ENCODE measurements around the gene MATR3.
"Not testable (repeated sequence)": the region's sequence is repeated elsewhere in the genome, so short reads cannot be mapped to it uniquely, and the experiment has no call there.

MATR3 gene

GRCh38 chr5:139299486-139299885, 5.9 kb downstream of the MATR3 start:
- DNase-seq = no peak

DNA sequence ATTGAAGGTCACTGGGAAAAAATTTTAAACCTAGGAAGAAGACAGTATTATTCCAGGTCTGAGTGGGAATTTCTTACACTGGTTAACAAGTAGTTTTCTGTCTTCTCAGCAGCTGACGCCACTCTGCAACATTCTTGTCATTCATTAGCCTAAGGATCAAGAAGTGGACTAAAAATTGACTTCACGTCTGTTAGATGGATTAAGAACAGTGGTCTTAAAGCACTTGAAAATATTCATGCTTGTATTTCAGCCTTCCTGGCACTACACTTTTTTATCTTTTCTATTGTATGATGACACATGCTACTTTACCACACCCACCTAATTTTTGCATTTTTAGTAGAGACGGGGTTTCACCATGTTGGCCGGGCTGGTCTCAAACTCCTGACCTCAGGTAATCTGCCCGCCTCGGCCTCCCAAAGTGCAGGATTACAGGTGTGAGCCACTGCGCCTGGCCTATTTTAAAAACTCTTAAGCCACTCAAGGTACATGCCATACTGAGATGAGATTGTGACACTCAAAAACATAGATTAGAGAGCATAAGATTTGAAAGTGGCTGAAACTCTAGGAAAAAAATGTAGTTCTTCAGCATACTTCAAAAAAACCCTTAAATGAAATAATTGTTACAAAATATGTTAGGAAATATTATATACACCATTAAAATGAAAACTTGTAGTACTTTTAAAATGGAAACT, 8.4 kb downstream of the MATR3 start:
- no peak for DNase-seq

DNA sequence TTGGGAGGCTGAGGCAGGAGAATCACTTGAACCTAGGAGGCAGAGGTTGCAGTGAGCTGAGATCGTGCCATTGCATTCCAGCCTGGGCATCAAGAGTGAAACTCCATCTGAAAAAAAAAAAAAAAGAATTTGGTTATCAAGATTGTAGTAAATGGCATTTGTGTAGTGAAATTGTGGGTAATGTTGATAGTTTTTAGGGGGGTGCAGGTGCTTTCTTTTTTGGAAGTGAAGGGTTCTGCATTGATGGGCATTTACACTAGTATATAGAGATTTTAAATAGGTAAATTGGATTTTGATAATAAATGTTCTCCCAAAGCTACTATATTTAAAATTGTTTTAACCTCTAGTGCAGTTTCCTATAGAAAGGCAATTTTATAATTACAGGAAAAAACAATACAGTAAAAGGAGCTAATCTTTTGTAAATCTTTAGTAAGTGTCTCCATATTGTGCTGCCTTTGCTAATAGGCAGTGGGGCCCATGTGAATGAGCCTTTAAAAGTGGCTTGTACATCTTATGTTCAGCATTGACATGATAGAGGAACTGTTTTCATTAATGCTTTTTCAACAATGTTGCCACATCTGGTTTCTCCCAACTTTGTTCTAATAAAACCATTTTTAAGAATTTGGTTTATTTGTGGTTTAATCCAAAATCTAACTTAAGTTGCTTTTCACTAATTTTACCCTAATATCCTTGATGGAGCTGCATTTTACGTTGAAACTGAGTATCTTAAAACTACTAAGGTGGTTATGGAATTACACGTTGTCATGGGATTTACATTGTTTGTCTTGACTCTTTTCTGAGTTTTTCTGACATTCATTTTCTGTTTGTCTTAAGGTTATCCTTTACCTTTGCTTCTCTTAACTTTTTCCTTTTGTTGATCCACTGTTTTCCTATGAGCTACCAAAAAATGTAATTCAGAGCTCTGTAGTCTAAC, 11.1 kb downstream of the MATR3 start:
- DNase-seq = no peak

DNA sequence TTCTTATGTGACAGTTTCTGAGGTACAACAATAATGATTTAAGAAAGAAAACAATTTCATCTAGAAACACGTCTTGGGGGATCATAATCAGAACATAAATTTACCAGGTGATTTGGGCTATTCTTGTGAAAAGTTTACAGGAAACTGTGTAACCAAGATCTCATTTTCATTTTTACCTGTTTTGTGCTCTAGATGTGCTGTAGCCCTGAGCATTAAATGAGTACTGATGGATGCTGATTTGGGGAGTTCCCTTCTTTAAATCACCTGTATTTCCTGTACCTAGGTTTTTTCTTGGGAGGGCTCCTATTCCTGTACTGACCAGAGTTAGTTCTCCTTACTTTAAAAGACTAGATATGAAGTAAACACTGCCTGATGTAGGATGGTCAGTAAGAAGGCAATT, 12.7 kb downstream of the MATR3 start:
- DNase-seq = no peak

DNA sequence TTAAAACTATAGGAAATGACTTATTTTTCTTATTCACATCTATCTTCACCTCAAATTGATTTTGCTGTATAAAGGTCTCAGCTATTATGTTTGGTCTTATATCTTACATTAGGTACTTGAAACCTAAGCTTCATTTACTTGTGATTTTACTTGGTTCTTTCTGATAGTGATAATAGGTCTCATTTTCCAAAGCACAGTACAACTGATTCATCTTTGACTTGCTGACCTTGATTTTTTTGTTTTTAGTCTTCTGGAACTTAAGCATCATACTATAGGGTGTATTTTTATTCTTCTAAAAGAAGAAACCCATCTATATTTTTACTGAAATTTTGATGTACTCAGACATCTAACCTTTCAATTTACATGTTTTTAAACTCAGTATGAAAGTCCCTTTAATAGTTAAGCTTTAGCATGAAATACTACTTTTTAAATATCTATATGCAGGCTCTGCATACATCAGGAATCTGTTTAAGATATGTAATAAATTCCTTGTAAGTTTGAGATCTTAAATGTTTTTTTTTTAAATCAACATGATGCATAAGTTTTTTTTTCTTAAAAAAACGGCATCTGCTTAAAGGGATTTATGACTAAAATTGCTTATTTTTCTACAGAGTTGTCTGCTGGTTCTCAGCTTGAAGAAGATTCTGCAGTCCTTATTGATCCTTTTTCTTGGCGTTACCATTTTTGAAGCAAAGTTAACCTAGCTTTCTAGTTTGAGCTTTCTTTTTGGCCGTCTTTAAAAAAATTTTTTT, 13.3 kb downstream of the MATR3 start:
- DNase-seq = no peak

DNA sequence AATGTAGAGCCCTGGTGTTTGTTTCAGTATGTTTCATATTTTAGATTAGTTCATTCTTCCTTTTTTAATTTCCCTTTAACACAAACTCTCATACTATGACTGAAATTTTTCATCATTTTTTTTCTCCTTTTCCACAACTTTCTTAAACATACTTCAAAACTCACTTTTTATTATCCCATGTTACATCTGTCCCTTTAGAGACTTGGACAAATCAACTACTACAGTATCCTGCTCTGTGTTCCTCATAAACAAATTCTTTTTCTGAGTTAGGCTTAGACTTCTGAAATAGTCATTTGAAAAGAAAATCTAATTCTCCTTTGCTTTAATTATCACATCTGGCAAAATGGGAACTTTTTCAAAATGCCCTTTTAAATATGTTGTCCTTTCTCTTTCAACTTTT, 15.3 kb downstream of the MATR3 start:
- no peak for DNase-seq

DNA sequence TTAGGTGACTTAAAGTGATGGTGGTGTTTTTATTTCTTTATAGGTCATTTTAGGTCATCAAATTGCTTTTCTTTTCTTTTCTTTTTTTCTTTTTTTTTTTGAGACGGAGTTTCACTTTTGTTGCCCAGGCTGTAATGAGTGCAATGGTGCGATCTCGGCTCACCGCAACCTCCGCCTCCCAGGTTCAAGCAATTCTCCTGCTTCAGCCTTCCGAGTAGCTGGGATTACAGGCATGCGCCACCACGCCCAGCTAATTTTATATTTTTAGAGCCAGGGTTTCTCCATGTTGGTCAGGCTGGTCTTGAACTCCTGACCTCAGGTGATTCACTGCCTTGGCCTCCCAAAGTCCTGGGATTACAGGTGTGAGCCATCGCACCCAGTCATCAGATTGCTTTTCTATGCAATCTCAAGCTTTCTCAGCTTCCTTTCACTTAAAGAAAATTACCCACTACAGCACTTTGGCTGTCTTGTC, 17.2 kb downstream of the MATR3 start:
- DNase-seq = not testable (repeated sequence)

DNA sequence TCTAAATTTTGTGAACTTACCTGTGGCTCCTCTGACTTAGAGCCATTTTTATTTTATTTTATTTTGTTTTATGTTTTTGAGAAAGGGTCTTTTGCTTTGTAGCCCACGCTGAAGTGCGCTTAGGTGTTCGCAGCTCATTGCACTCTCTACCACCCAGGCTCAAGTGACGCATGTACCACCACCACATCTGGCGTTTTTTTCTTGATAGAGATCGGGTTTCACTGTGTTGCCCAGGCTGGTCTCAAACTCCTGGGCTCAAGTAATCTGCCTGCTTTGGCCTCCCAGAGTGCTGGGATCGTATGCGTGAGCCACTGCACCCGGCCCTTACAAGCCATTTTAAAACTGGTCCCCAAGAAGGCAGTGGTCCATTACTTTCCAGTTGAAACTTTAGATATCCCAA, 18.5 kb downstream of the MATR3 start:
- no peak for DNase-seq

DNA sequence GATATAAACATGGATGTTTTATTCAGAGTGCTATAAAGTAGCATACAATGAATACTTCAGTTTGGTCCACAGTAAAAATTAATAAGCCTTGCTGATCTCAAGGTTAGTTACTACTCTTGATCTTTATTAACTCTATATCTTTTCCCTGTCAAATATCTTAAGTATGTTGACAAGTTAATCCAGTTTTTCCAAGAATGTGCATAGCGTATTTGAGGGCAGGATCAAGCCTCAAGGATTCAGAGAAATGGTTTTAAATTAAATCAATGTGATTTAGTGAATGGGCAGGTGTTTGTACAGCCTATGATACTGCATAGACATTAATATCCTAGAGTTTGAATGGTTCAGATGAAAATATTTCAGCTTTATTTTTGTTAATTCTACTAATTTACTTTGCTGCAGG, 20.7 kb downstream of the MATR3 start:
- no peak for DNase-seq

DNA sequence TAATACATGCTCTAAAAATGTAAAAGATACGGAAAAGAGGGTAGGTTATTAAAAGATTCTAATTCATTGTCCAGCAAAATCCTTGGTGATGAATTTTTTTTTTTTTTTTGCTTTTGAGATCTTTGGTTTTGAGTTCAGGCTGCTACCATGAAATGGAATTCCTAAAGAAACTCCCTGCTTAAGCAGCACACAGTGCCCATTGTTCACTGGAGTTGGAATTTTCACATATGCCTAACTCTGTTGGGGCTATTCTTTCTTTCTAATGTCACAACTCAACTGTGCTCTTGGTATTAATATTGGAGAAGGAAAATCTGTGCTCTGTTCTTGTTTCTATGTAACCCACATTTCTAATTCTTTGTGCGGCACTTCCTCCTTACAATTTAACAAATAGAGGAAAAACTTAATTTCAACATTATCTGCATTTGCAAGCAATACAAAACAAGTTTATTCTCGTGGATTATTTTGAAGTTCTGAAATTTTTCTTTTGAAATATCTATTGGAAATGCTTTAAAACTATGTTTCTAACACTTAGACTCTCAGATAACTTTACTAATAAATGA, 21.6 kb downstream of the MATR3 start:
- DNase-seq = no peak

DNA sequence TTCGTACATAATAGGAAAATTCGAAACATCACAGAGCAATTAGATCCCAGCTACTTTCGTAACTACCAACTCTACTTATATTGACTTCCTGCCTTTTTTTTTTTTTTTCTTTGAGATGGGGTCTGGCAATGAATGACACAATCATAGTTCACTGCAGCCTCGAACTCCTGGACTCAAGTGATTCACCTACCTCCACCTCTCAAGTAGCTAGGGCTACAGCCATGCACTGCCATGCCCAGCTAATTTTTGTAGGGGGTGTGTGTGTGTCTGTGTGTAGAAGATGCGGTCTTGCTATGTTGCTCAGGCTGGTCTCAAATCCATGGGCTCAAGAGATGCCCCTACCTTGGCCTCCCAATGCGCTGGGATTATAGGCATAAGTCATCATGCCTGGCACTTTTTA, 42.3 kb downstream of the MATR3 start:
- no peak for DNase-seq

GRCh38 chr5:139340051-139340450, 46.5 kb downstream of the MATR3 start:
- DNase-seq = no peak

GRCh38 chr5:139341187-139341688, 47.7 kb downstream of the MATR3 start:
- no peak for DNase-seq

- DNase-seq = peak; percentile 95
Measured at GRCh38 chr5:139341689-139342422, 48.3 kb downstream of the MATR3 start, which contains the start of gene PAIP2. Gene PAIP2, plus strand, starts transcription at chr5:139341854. Its CDS starts 21,931 bp downstream, at chr5:139363785.

DNA sequence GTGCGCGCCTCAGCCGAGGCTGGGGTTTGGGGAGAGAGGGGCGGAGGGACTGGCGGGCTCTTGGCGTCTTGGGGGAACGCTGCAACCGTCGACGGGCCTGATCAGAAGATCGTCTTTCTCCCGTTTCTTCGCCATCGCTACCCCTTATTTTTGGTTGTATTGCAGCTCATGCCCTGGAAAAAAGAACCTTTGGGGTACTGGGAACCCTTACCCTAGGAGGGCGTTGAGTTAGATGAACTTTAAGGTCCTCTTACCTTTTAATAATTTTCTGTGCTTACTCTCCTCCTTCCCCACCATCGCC, 48.8 kb downstream of the MATR3 start:
- DNase-seq = no peak

GRCh38 chr5:139343476-139343875, 49.9 kb downstream of the MATR3 start:
- no peak for DNase-seq

DNA sequence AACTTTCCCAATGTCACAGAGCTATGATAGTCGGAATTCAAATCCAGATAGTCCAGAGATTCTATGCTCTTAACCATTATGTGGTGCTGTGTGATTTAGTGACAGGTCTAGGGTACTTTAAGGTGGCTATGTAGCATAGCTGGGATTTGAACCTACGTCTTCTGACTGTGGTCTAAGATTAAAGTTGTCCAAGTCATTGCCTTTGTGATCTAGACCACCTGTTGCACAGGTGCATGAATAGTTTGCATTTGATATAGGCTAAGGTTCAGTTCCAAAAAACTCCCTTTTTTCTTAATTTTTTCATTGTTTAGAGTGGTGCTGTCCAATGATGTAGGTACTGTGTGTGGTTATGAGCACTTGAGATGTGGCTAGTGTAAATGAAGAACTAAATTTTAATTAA, 50.6 kb downstream of the MATR3 start:
- no peak for DNase-seq

- DNase-seq = not testable (repeated sequence)
Measured at GRCh38 chr5:139345442-139345841, 51.9 kb downstream of the MATR3 start.

- not testable (repeated sequence) for DNase-seq
Measured at GRCh38 chr5:139347863-139348262, 54.3 kb downstream of the MATR3 start.

DNA sequence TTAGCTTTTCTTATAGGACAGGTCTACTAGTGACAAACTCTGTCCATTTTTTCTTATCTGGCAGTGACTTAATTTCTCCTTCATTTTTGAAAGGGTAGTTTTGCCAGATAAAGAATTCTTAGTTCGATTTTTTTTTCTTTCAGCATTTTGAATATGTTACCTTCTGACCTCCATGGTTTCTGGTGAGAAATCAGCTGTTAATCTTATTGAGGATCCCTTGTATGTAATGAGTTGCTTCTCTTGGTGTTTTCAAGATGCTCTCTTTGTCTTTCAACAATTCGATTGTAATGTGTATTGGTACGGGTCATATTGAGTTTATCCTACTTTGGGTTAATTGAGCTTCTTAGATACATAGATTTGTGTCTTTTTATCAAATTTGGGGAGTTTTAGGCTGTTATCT, 60.6 kb downstream of the MATR3 start:
- DNase-seq = no peak

- not testable (repeated sequence) for DNase-seq
Measured at GRCh38 chr5:139355900-139356299, 62.4 kb downstream of the MATR3 start.

DNA sequence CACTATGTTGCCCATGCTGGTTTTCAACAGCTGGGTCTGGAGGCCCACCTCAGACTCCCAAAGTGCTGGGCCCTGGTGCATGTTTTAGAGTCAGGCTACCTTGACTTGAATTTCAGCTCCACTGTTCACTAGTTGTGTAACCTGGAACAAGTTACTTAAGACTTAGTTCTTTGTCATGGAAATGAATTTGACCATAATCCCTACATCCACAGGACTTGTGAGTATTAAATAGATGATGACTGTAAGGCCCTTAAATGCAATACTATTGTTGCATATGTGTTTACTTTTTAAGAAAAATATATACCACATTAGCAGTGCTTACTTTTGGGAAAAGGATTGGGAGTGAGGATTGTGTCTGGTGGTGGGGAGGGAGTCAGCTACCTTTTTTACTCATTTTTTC, 64.5 kb downstream of the MATR3 start:
- DNase-seq = no peak
